GM23248 (cell line): ENCODE results near the gene TEAD1. TPM values are rescaled to one million over a fixed set of nuclear protein-coding genes. Genes with fewer than 3 reads are reported as not detected.
"Not testable (repeated sequence)": the region's sequence is repeated elsewhere in the genome, so short reads cannot be mapped to it uniquely, and the experiment has no call there.

Experiments used
- DNase-seq: peaks from one replicate; pipeline ENCODE4 v3.0.0-alpha.2; 2015
- H2AFZ ChIP-seq: fragments of 200-600 bp; sonication (generic); 2 replicates; pipeline ENCODE4 v1.6.1; 2016; ENCODE audit warnings: antibody characterized with exemption
- H3F3A ChIP-seq: fragments of 200-600 bp; sonication (generic); 2 replicates; pipeline ENCODE4 v1.6.1; 2016; ENCODE audit warnings: mild to moderate bottlenecking, antibody characterized with exemption, mixed run types; ENCODE audit not compliant: insufficient read depth
- H3K27ac ChIP-seq: fragments of 200-600 bp; sonication (generic); 2 replicates; pipeline ENCODE4 v1.5.1; 2016; ENCODE audit warnings: mild to moderate bottlenecking
- H3K27me3 ChIP-seq: fragments of 200-600 bp; sonication (generic); replicated peaks from 2 replicates; pipeline ENCODE4 v1.6.1; 2016; ENCODE audit warnings: mild to moderate bottlenecking; ENCODE audit not compliant: insufficient read depth
- H3K36me3 ChIP-seq: fragments of 200-600 bp; sonication (generic); 2 replicates; pipeline ENCODE4 v1.6.1; 2016; ENCODE audit warnings: low read depth, mild to moderate bottlenecking
- H3K4me1 ChIP-seq: fragments of 200-600 bp; sonication (generic); 2 replicates; pipeline ENCODE4 v1.6.1; 2016; ENCODE audit warnings: mild to moderate bottlenecking; ENCODE audit not compliant: insufficient read depth
- H3K4me2 ChIP-seq: fragments of 200-600 bp; sonication (generic); one replicate; pipeline ENCODE4 v1.6.1; 2016; ENCODE audit warnings: mild to moderate bottlenecking; ENCODE audit not compliant: unreplicated experiment
- H3K4me3 ChIP-seq: fragments of 200-600 bp; sonication (generic); 2 replicates; pipeline ENCODE4 v1.5.1; 2016; ENCODE audit warnings: mild to moderate bottlenecking
- H3K79me2 ChIP-seq: fragments of 200-600 bp; sonication (generic); 2 replicates; pipeline ENCODE4 v1.6.1; 2016; ENCODE audit warnings: mild to moderate bottlenecking; ENCODE audit not compliant: insufficient read depth
- H3K9ac ChIP-seq: fragments of 200-600 bp; sonication (generic); 2 replicates; pipeline ENCODE4 v1.6.1; 2016; ENCODE audit warnings: mild to moderate bottlenecking
- H3K9me2 ChIP-seq: fragments of 200-600 bp; sonication (generic); 2 replicates; pipeline ENCODE4 v1.6.1; 2016; ENCODE audit warnings: mixed run types, mild to moderate bottlenecking, moderate library complexity; ENCODE audit not compliant: insufficient read depth
- H3K9me3 ChIP-seq: fragments of 200-600 bp; sonication (generic); one replicate; pipeline ENCODE4 v1.6.1; 2017; ENCODE audit warnings: low read depth
- H4K20me1 ChIP-seq: fragments of 200-600 bp; sonication (generic); 2 replicates; pipeline ENCODE4 v1.6.0; 2016; ENCODE audit not compliant: insufficient read depth
- EZH2 ChIP-seq: fragments of 200-600 bp; sonication (generic); IDR thresholded peaks from 2 replicates; pipeline ENCODE4 v1.6.1; 2018; ENCODE audit warnings: antibody characterized with exemption, mild to moderate bottlenecking; ENCODE audit not compliant: insufficient read depth, poor library complexity, severe bottlenecking
- EZH2phosphoT487 ChIP-seq: fragments of 200-600 bp; sonication (generic); IDR thresholded peaks from 2 replicates; pipeline ENCODE4 v1.6.1; 2018; ENCODE audit warnings: antibody characterized with exemption, moderate library complexity, mild to moderate bottlenecking, low read depth; ENCODE audit not compliant: insufficient read depth
- WGBS, 2 experiments: methylation state at CpG; one replicate each; pipeline ENCODE4 v1.1.6; 2015 to 2017; ENCODE audit warnings: low lambda C conversion rate in 2 of 2, low coverage in 1 of 2; ENCODE audit errors: missing lambda C conversion rate in 2 of 2; 5-methylcytosine and 5-hydroxymethylcytosine counted together
- in situ Hi-C: fragments of 300-500 bp; cut with MboI; formaldehyde crosslinking; loops from 2 replicates; pipeline ENCODE4 v1.15.0; 2020
- polyA plus RNA-seq: library from polyadenylated mRNA; unstranded; fragments of >200 nt; fragmentation: Nextera tagmentation; extraction: Ambion mirVana; gene quantifications from 2 replicates; pipeline ENCODE4 v1.2.1, GENCODE V29; 2016
- total RNA-seq: library from RNA; depleted of rRNA; stranded (reverse); fragments of >200 nt; shearing (Covaris generic); gene quantifications from 2 replicates; pipeline ENCODE4 v1.2.3, GENCODE V29; 2014

Gene TEAD1
- total and polyA plus RNA-seq, 2 experiments from 2014 or later = 52.3 to 144 TPM

- Histone ChIP-seq H3K9ac (no peak overlapping the region), H3K9me2 (no peaks in the 10 kb centered on the region), H3K4me1 (peaks cover 41% of the 10 kb centered on the region), H4K20me1 (peaks cover 55% of the 10 kb centered on the region), H3K79me2 (peaks cover 100% of the 10 kb centered on the region), H3F3A (peaks cover 25% of the 10 kb centered on the region), H3K27ac (no peak overlapping the region), H3K4me3 (no peak overlapping the region), H3K27me3 (no peaks in the 10 kb centered on the region), H2AFZ (no peak overlapping the region), H3K4me2 (no peak overlapping the region), H3K36me3 (no peaks in the 10 kb centered on the region), H3K9me3 (no peaks in the 10 kb centered on the region)
- DNase-seq = no peak
- TF ChIP-seq EZH2phosphoT487 (no peak), EZH2 (no peak)
- in situ Hi-C loops = no loop called here
- 68 to 72% methylated on average over 3 of the region's 3 CpGs for WGBS, 2 experiments
Observed at GRCh38 chr11:12756867-12757266, 82.6 kb downstream of the TEAD1 start.

- peaks cover 43% of the 10 kb centered on the region for H3K4me1 ChIP-seq
- in situ Hi-C loops = no loop called here
- no peak overlapping the region for H3K9ac ChIP-seq
- H3K27me3 ChIP-seq = no peaks in the 10 kb centered on the region
- no peak overlapping the region for H2AFZ ChIP-seq
- TF ChIP-seq EZH2phosphoT487 = no peak
- no peak for TF ChIP-seq EZH2
- H4K20me1 ChIP-seq = peaks cover 60% of the 10 kb centered on the region
- H3F3A ChIP-seq = peaks cover 25% of the 10 kb centered on the region
- peaks cover 100% of the 10 kb centered on the region for H3K79me2 ChIP-seq
- H3K9me3 ChIP-seq = no peaks in the 10 kb centered on the region
- DNase-seq = peak; percentile 30
- H3K36me3 ChIP-seq = no peaks in the 10 kb centered on the region
- no peak overlapping the region for H3K27ac ChIP-seq
- H3K4me2 ChIP-seq = no peak overlapping the region
- H3K9me2 ChIP-seq = no peaks in the 10 kb centered on the region
- H3K4me3 ChIP-seq = no peak overlapping the region
- 9 to 10% methylated on average over 2 of the region's 2 CpGs for WGBS, 2 experiments
Observed at GRCh38 chr11:12757416-12757815, 83.2 kb downstream of the TEAD1 start.

- H3K27ac ChIP-seq, H3K4me2 ChIP-seq, in situ Hi-C loops, H3K27me3 ChIP-seq, H3K9me3 ChIP-seq, DNase-seq, H3K36me3 ChIP-seq, H3K4me3 ChIP-seq, H3K9ac ChIP-seq, H3K9me2 ChIP-seq, H2AFZ ChIP-seq: not testable (repeated sequence)
- Histone ChIP-seq H4K20me1 (peaks cover 53% of the 10 kb centered on the region), H3F3A (peaks cover 22% of the 10 kb centered on the region), H3K4me1 (peaks cover 43% of the 10 kb centered on the region), H3K79me2 (peaks cover 100% of the 10 kb centered on the region)
- WGBS, 2 experiments = 94 to 100% methylated on average over 4 to 6 of the region's 6 CpGs
Observed at GRCh38 chr11:12758117-12758516, 83.9 kb downstream of the TEAD1 start.

- H3K4me3 ChIP-seq = no peak overlapping the region
- in situ Hi-C loops = no loop called here
- peaks cover 16% of the 10 kb centered on the region for H3F3A ChIP-seq
- no peak overlapping the region for H3K9ac ChIP-seq
- 83 to 86% methylated on average over 3 of the region's 3 CpGs for WGBS, 2 experiments
- no peak overlapping the region for H3K4me2 ChIP-seq
- H3K79me2 ChIP-seq = peaks cover 100% of the 10 kb centered on the region
- H3K36me3 ChIP-seq = peaks cover 10% of the 10 kb centered on the region; the same call in 1 of the 2 replicates
- H3K27me3 ChIP-seq = no peaks in the 10 kb centered on the region
- peaks cover 28% of the 10 kb centered on the region for H3K4me1 ChIP-seq
- no peaks in the 10 kb centered on the region for H3K9me2 ChIP-seq
- peaks cover 26% of the 10 kb centered on the region for H4K20me1 ChIP-seq
- peak; percentile 56 for DNase-seq
- H2AFZ ChIP-seq = no peak overlapping the region
- TF ChIP-seq EZH2 (no peak), EZH2phosphoT487 (no peak)
- H3K9me3 ChIP-seq = no peaks in the 10 kb centered on the region
- H3K27ac ChIP-seq = no peak overlapping the region
Observed at GRCh38 chr11:12761029-12761428, 86.8 kb downstream of the TEAD1 start.

GRCh38 chr11:12762278-12762677 lies 88.1 kb downstream of the TEAD1 start:
- Histone ChIP-seq H3K9ac (no peak overlapping the region), H4K20me1 (peaks cover 18% of the 10 kb centered on the region), H3K36me3 (peaks cover 10% of the 10 kb centered on the region; the same call in 1 of the 2 replicates), H3K4me1 (peaks cover 25% of the 10 kb centered on the region), H3K79me2 (peaks cover 100% of the 10 kb centered on the region), H3K9me3 (no peaks in the 10 kb centered on the region), H3K27me3 (no peaks in the 10 kb centered on the region), H3K4me3 (no peak overlapping the region), H3F3A (peaks cover 16% of the 10 kb centered on the region), H3K4me2 (no peak overlapping the region), H2AFZ (no peak overlapping the region), H3K27ac (no peak overlapping the region), H3K9me2 (no peaks in the 10 kb centered on the region)
- TF ChIP-seq EZH2 = no peak
- TF ChIP-seq EZH2phosphoT487 = no peak
- WGBS, 2 experiments = 86 to 91% methylated on average over 5 of the region's 5 CpGs
- in situ Hi-C loops = no loop called here
- DNase-seq = no peak
